IPS DF 6.9 (cell line): ENCODE measurements around the gene TNN.

Source experiments
- DNase-seq: peaks from one replicate; pipeline ENCODE4 v3.0.0-alpha.2; 2013; ENCODE audit warnings: low read depth, low spot score
- H3K27ac ChIP-seq: one replicate; pipeline ENCODE4 v1.5.1; 2013; ENCODE audit warnings: low read length, control low read depth
- H3K27me3 ChIP-seq: 2 replicates; pipeline ENCODE4 v1.6.1; 2013; ENCODE audit warnings: mild to moderate bottlenecking, low read length; ENCODE audit not compliant: control insufficient read depth, insufficient read depth
- H3K36me3 ChIP-seq: 2 replicates; pipeline ENCODE4 v1.6.1; 2013; ENCODE audit warnings: low read length; ENCODE audit not compliant: control insufficient read depth, insufficient read depth
- H3K4me1 ChIP-seq: 2 replicates; pipeline ENCODE4 v1.6.1; 2013; ENCODE audit warnings: low read length; ENCODE audit not compliant: control insufficient read depth, insufficient read depth
- H3K4me3 ChIP-seq: 2 replicates; pipeline ENCODE4 v1.5.1; 2013; ENCODE audit warnings: mild to moderate bottlenecking, low read length
- H3K9me3 ChIP-seq: 2 replicates; pipeline ENCODE4 v1.6.1; 2013; ENCODE audit warnings: low read length, inconsistent platforms; ENCODE audit not compliant: control insufficient read depth, insufficient read depth
- WGBS: extraction: QIAGEN DNeasy Blood & Tissue Kit; methylation state at CpG from one replicate; pipeline ENCODE4 v1.1.7; 2013; ENCODE audit warnings: mixed read lengths, missing lambda C conversion rate; ENCODE audit not compliant: insufficient read length, insufficient coverage; 5-methylcytosine and 5-hydroxymethylcytosine counted together

TNN gene

GRCh38 chr1:175138579-175138978 is 70.9 kb downstream of the TNN start:
- Histone ChIP-seq H3K36me3 (no peaks in the 10 kb centered on the region), H3K27me3 (no peaks in the 10 kb centered on the region), H3K4me3 (no peak overlapping the region), H3K27ac (no peak overlapping the region), H3K9me3 (no peaks in the 10 kb centered on the region), H3K4me1 (no peaks in the 10 kb centered on the region)
- WGBS: no CpG with 5 or more reads among the region's 2 CpGs
- no peak for DNase-seq

GRCh38 chr1:175145899-175146528 is 78.4 kb downstream of the TNN start:
- Histone ChIP-seq H3K4me3 (no peak overlapping the region), H3K9me3 (no peaks in the 10 kb centered on the region), H3K36me3 (no peaks in the 10 kb centered on the region), H3K4me1 (peaks cover 2% of the 10 kb centered on the region), H3K27me3 (no peaks in the 10 kb centered on the region; the same call in 1 of the 2 replicates), H3K27ac (no peak overlapping the region)
- no CpG with 5 or more reads among the region's 7 CpGs for WGBS
- DNase-seq: no peak

- H3K4me1 ChIP-seq: peaks cover 2% of the 10 kb centered on the region
- no peaks in the 10 kb centered on the region for H3K36me3 ChIP-seq
- H3K9me3 ChIP-seq: no peaks in the 10 kb centered on the region
- no CpG with 5 or more reads among the region's 21 CpGs for WGBS
- H3K27me3 ChIP-seq: no peaks in the 10 kb centered on the region; the same call in 1 of the 2 replicates
- DNase-seq: peak; percentile 84
- H3K27ac ChIP-seq: no peak overlapping the region
- H3K4me3 ChIP-seq: no peak overlapping the region
These were observed 79.0 kb downstream of the TNN start for GRCh38 chr1:175146529-175147213.

GRCh38 chr1:175147569-175147968 is 79.9 kb downstream of the TNN start:
- no peaks in the 10 kb centered on the region for H3K36me3 ChIP-seq
- no peak for DNase-seq
- WGBS: no CpG with 5 or more reads among the region's 5 CpGs
- no peak overlapping the region for H3K4me3 ChIP-seq
- H3K9me3 ChIP-seq: no peaks in the 10 kb centered on the region
- no peaks in the 10 kb centered on the region; the same call in 1 of the 2 replicates for H3K27me3 ChIP-seq
- peaks cover 4% of the 10 kb centered on the region for H3K4me1 ChIP-seq
- H3K27ac ChIP-seq: no peak overlapping the region

- peaks cover 4% of the 10 kb centered on the region for H3K4me1 ChIP-seq
- no peak overlapping the region for H3K4me3 ChIP-seq
- H3K27me3 ChIP-seq: no peaks in the 10 kb centered on the region; the same call in 1 of the 2 replicates
- no peak overlapping the region for H3K27ac ChIP-seq
- no peaks in the 10 kb centered on the region for H3K36me3 ChIP-seq
- DNase-seq: no peak
- no CpG with 5 or more reads among the region's 7 CpGs for WGBS
- no peaks in the 10 kb centered on the region for H3K9me3 ChIP-seq
These were observed 80.4 kb downstream of the TNN start for GRCh38 chr1:175148068-175148467.

GRCh38 chr1:175150596-175151319 is 83.1 kb downstream of the TNN start:
- DNase-seq: no peak
- peaks cover 4% of the 10 kb centered on the region for H3K4me1 ChIP-seq
- WGBS: no CpG with 5 or more reads among the region's 9 CpGs

GRCh38 chr1:175152006-175152652 is 84.5 kb downstream of the TNN start:
- WGBS: no CpG with 5 or more reads among the region's 15 CpGs

More at GRCh38 chr1:175150596-175151319, 83.1 kb downstream of the TNN start:
- H3K36me3 ChIP-seq: no peaks in the 10 kb centered on the region
- H3K9me3 ChIP-seq: no peaks in the 10 kb centered on the region
- no peaks in the 10 kb centered on the region; the same call in 1 of the 2 replicates for H3K27me3 ChIP-seq
- H3K27ac ChIP-seq: no peak overlapping the region
- no peak overlapping the region for H3K4me3 ChIP-seq

GRCh38 chr1:175154629-175155472 is 87.2 kb downstream of the TNN start:
- Histone ChIP-seq H3K27ac (no peak overlapping the region), H3K4me1 (peaks cover 2% of the 10 kb centered on the region; the same call in 1 of the 2 replicates), H3K4me3 (no peak overlapping the region), H3K36me3 (no peaks in the 10 kb centered on the region), H3K9me3 (no peaks in the 10 kb centered on the region), H3K27me3 (no peaks in the 10 kb centered on the region; the same call in 1 of the 2 replicates)
- peak; percentile 54 for DNase-seq
- WGBS: no CpG with 5 or more reads among the region's 11 CpGs

More at GRCh38 chr1:175152006-175152652, 84.5 kb downstream of the TNN start:
- DNase-seq: peak; percentile 78
- Histone ChIP-seq H3K9me3 (no peaks in the 10 kb centered on the region), H3K27ac (no peak overlapping the region), H3K4me1 (peaks cover 2% of the 10 kb centered on the region; the same call in 1 of the 2 replicates), H3K27me3 (no peaks in the 10 kb centered on the region; the same call in 1 of the 2 replicates), H3K36me3 (no peaks in the 10 kb centered on the region), H3K4me3 (no peak overlapping the region)

- no CpG with 5 or more reads among the region's 4 CpGs for WGBS
- no peak overlapping the region for H3K27ac ChIP-seq
These were observed 87.8 kb downstream of the TNN start for GRCh38 chr1:175155473-175155856.

More at GRCh38 chr1:175155473-175155856, 87.8 kb downstream of the TNN start:
- H3K4me1 ChIP-seq: peaks cover 2% of the 10 kb centered on the region; the same call in 1 of the 2 replicates
- H3K9me3 ChIP-seq: no peaks in the 10 kb centered on the region
- no peaks in the 10 kb centered on the region for H3K36me3 ChIP-seq
- H3K27me3 ChIP-seq: no peaks in the 10 kb centered on the region; the same call in 1 of the 2 replicates
- no peak for DNase-seq
- H3K4me3 ChIP-seq: no peak overlapping the region
